Measurements from ENCODE around the gene COL5A2.

COL5A2 gene

GRCh38 chr2:189018631-189019030, 160.9 kb downstream of the COL5A2 start:
- Histone ChIP-seq H3F3A (ENCODE audit: low read depth) (no peaks in the 10 kb centered on the region), H3K27me3 (ENCODE audit: insufficient read depth, low read length, poor library complexity, severe bottlenecking) (no peaks in the 10 kb centered on the region), H3K79me2 (ENCODE audit: insufficient read depth, low read length) (no peaks in the 10 kb centered on the region), H3K9ac (ENCODE audit: low read depth, low read length, poor library complexity, severe bottlenecking) (no peak overlapping the region), H3K4me3 (ENCODE audit: low read length, poor library complexity, severe bottlenecking) (no peak overlapping the region), H3K9me3 (ENCODE audit: insufficient read depth, low read depth, low read length) (no peaks in the 10 kb centered on the region), H3K36me3 (ENCODE audit: insufficient read depth, low read length) (no peaks in the 10 kb centered on the region), H3K9me2 (replicated peaks; ENCODE audit: low read depth, low read length) (no peaks in the 10 kb centered on the region), H3K4me1 (ENCODE audit: insufficient read depth, low read length, poor library complexity, severe bottlenecking) (no peaks in the 10 kb centered on the region), H3K4me2 (ENCODE audit: low read depth, low read length, poor library complexity, severe bottlenecking) (no peak overlapping the region), H2AFZ (ENCODE audit: low read length) (no peak overlapping the region), H4K20me1 (ENCODE audit: insufficient read depth, low read length, poor library complexity, severe bottlenecking) (no peaks in the 10 kb centered on the region)
- TF ChIP-seq, protein P1, sequence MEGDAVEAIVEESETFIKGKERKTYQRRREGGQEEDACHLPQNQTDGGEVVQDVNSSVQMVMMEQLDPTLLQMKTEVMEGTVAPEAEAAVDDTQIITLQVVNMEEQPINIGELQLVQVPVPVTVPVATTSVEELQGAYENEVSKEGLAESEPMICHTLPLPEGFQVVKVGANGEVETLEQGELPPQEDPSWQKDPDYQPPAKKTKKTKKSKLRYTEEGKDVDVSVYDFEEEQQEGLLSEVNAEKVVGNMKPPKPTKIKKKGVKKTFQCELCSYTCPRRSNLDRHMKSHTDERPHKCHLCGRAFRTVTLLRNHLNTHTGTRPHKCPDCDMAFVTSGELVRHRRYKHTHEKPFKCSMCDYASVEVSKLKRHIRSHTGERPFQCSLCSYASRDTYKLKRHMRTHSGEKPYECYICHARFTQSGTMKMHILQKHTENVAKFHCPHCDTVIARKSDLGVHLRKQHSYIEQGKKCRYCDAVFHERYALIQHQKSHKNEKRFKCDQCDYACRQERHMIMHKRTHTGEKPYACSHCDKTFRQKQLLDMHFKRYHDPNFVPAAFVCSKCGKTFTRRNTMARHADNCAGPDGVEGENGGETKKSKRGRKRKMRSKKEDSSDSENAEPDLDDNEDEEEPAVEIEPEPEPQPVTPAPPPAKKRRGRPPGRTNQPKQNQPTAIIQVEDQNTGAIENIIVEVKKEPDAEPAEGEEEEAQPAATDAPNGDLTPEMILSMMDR (conservative IDR thresholded peaks at IDR 0.05; ENCODE audit: low read length) = no peak
- TF ChIP-seq EZH2phosphoT487 (IDR thresholded peaks at IDR 0.05; ENCODE audit: borderline replicate concordance) = no peak

GRCh38 chr2:189016311-189016861, 163.2 kb downstream of the COL5A2 start:
- Histone ChIP-seq H2AFZ (ENCODE audit: low read length) (peak overlapping the region; percentile 16; the same call in 1 of the 2 replicates), H3K79me2 (ENCODE audit: insufficient read depth, low read length) (no peaks in the 10 kb centered on the region), H3K27me3 (ENCODE audit: insufficient read depth, low read length, poor library complexity, severe bottlenecking) (no peaks in the 10 kb centered on the region), H3K4me2 (ENCODE audit: low read depth, low read length, poor library complexity, severe bottlenecking) (no peak overlapping the region), H4K20me1 (ENCODE audit: insufficient read depth, low read length, poor library complexity, severe bottlenecking) (no peaks in the 10 kb centered on the region), H3K4me1 (ENCODE audit: insufficient read depth, low read length, poor library complexity, severe bottlenecking) (no peaks in the 10 kb centered on the region), H3K9me3 (ENCODE audit: insufficient read depth, low read depth, low read length) (no peaks in the 10 kb centered on the region), H3K9ac (ENCODE audit: low read depth, low read length, poor library complexity, severe bottlenecking) (no peak overlapping the region), H3K4me3 (ENCODE audit: low read length, poor library complexity, severe bottlenecking) (no peak overlapping the region), H3K9me2 (replicated peaks; ENCODE audit: low read depth, low read length) (no peaks in the 10 kb centered on the region), H3F3A (ENCODE audit: low read depth) (no peaks in the 10 kb centered on the region), H3K36me3 (ENCODE audit: insufficient read depth, low read length) (no peaks in the 10 kb centered on the region)
- TF ChIP-seq, protein P1 (conservative IDR thresholded peaks at IDR 0.05; ENCODE audit: low read length) = no peak
- TF ChIP-seq EZH2phosphoT487 (IDR thresholded peaks at IDR 0.05; ENCODE audit: borderline replicate concordance) = no peak

- H3K4me1 ChIP-seq (ENCODE audit: insufficient read depth, low read length, poor library complexity, severe bottlenecking) = no peaks in the 10 kb centered on the region
- H3K4me3 ChIP-seq (ENCODE audit: low read length, poor library complexity, severe bottlenecking) = no peak overlapping the region
- H3K36me3 ChIP-seq (ENCODE audit: insufficient read depth, low read length) = no peaks in the 10 kb centered on the region
- TF ChIP-seq, protein P1 (conservative IDR thresholded peaks at IDR 0.05; ENCODE audit: low read length) = no peak
- TF ChIP-seq EZH2phosphoT487 (IDR thresholded peaks at IDR 0.05; ENCODE audit: borderline replicate concordance) = no peak
- no peak overlapping the region for H3K9ac ChIP-seq (ENCODE audit: low read depth, low read length, poor library complexity, severe bottlenecking)
- H3K79me2 ChIP-seq (ENCODE audit: insufficient read depth, low read length) = no peaks in the 10 kb centered on the region
- H3K4me2 ChIP-seq (ENCODE audit: low read depth, low read length, poor library complexity, severe bottlenecking) = no peak overlapping the region
- no peaks in the 10 kb centered on the region for H4K20me1 ChIP-seq (ENCODE audit: insufficient read depth, low read length, poor library complexity, severe bottlenecking)
- H3K9me3 ChIP-seq (ENCODE audit: insufficient read depth, low read depth, low read length) = no peaks in the 10 kb centered on the region
- no peaks in the 10 kb centered on the region for H3K27me3 ChIP-seq (ENCODE audit: insufficient read depth, low read length, poor library complexity, severe bottlenecking)
- no peak overlapping the region for H2AFZ ChIP-seq (ENCODE audit: low read length)
- no peaks in the 10 kb centered on the region for H3K9me2 ChIP-seq (replicated peaks; ENCODE audit: low read depth, low read length)
- H3F3A ChIP-seq (ENCODE audit: low read depth) = no peaks in the 10 kb centered on the region
These were observed 164.2 kb downstream of the COL5A2 start for GRCh38 chr2:189015359-189015758.
